Endodermal cell (in vitro differentiated cells): ENCODE data around the gene ERGIC1. TPM values are rescaled to one million over a fixed set of nuclear protein-coding genes. Genes with fewer than 3 reads are reported as not detected.

ENCODE experiments used
- DNase-seq: peaks from one replicate; pipeline ENCODE4 v3.0.0-alpha.2; 2017
- H3K27ac ChIP-seq: 2 replicates; pipeline ENCODE4 v1.5.1; 2013; ENCODE audit warnings: mild to moderate bottlenecking, low read depth, low read length, moderate library complexity
- H3K27me3 ChIP-seq: 2 replicates; pipeline ENCODE4 v1.6.1; 2013; ENCODE audit warnings: mild to moderate bottlenecking, low read length, moderate library complexity; ENCODE audit not compliant: insufficient read depth, control insufficient read depth, poor library complexity, severe bottlenecking
- H3K36me3 ChIP-seq: 2 replicates; pipeline ENCODE4 v1.7.0; 2013; ENCODE audit warnings: mild to moderate bottlenecking, low read length, moderate library complexity; ENCODE audit not compliant: control insufficient read depth, insufficient read depth
- H3K4me1 ChIP-seq: one replicate; pipeline ENCODE4 v1.7.0; 2013; ENCODE audit warnings: low read length; ENCODE audit not compliant: control insufficient read depth, insufficient read depth
- H3K4me3 ChIP-seq: 2 replicates; pipeline ENCODE4 v1.5.1; 2013; ENCODE audit warnings: mild to moderate bottlenecking, low read length, moderate library complexity
- H3K9ac ChIP-seq: 2 replicates; pipeline ENCODE4 v1.6.1; 2013; ENCODE audit warnings: mild to moderate bottlenecking, low read length, moderate library complexity; ENCODE audit not compliant: poor library complexity, severe bottlenecking; ENCODE audit errors: extremely low read depth
- H3K9me3 ChIP-seq: 2 replicates; pipeline ENCODE4 v1.6.1; 2013; ENCODE audit warnings: mild to moderate bottlenecking, low read length, moderate library complexity; ENCODE audit not compliant: control insufficient read depth
- H3K27ac Mint-ChIP-seq: 2 replicates; pipeline ENCODE4 v1.8.0; 2020; ENCODE audit warnings: mixed read lengths
- H3K27me3 Mint-ChIP-seq: 2 replicates; pipeline ENCODE4 v1.8.0; 2021; ENCODE audit warnings: mild to moderate bottlenecking, mixed read lengths; ENCODE audit not compliant: insufficient read depth
- H3K36me3 Mint-ChIP-seq: 2 replicates; pipeline ENCODE4 v1.8.0; 2020; ENCODE audit warnings: low read depth, mixed read lengths
- H3K4me1 Mint-ChIP-seq: 2 replicates; pipeline ENCODE4 v1.8.0; 2020; ENCODE audit warnings: mixed read lengths
- H3K4me3 Mint-ChIP-seq: 2 replicates; pipeline ENCODE4 v1.8.0; 2020; ENCODE audit warnings: mild to moderate bottlenecking, moderate library complexity, mixed read lengths
- H3K9me3 Mint-ChIP-seq: 2 replicates; pipeline ENCODE4 v1.8.0; 2020; ENCODE audit warnings: mild to moderate bottlenecking, mixed read lengths
- WGBS, 2 experiments: methylation state at CpG; one replicate each; pipeline versions ENCODE4 v1.1.5 to v1.1.7; 2013; ENCODE audit warnings: missing lambda C conversion rate in 2 of 2, mixed read lengths in 1 of 2; ENCODE audit not compliant: insufficient coverage in 1 of 2, insufficient read length in 1 of 2; 5-methylcytosine and 5-hydroxymethylcytosine counted together
- total RNA-seq, 2 donors: library from RNA; stranded (reverse); fragmentation: NEBNext Ultra II Directional in 1 of 2; extraction: Animal tissue kit (Norgen Biotek cat#: 25700) in 1 of 2; gene quantifications; 2 replicates in 1 of 2; 3 replicates in 1 of 2; pipeline ENCODE4 v1.2.1, GENCODE V29; 2021
- TF ChIP-seq, protein P1 (sequence below): fragments of 200-600 bp; sonication (generic); conservative IDR thresholded peaks from 2 replicates; pipeline ENCODE4 v1.5.0; 2021; ENCODE audit warnings: antibody characterized with exemption, mild to moderate bottlenecking

ERGIC1 gene
- total RNA-seq, 2 donors from 2014 or later: 81.9 to 94.8 TPM

DNA sequence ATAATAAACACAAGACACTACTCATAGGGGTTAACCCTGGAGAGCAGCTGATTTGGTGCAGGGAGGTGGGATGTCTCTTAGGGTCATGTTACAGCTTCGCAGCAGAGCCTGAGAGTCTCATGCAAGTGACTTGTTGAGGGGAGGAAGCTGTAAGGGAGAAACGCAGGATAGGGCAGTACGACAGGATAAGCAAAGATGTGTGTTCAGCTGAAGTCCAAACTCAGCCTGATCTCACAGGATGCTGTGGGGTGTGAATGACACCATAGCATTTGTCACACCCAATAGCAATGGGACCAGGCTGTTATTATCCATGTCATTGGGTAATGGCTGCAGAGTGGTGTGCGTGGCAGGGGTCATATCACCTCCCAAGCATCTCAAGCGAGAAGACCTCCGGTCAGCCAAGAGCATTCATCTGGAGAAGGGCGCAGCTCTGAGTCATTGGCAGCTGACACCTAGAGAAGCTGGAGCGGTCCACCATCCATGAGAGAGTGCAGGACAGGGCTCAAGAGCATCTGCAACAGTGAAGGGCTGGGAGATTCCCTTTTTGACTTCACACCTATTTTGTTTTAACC is 76.0 kb downstream of the ERGIC1 start:
- 81 to 92% methylated on average over 6 to 8 of the region's 8 CpGs for WGBS, 2 experiments
- TF ChIP-seq, protein P1, sequence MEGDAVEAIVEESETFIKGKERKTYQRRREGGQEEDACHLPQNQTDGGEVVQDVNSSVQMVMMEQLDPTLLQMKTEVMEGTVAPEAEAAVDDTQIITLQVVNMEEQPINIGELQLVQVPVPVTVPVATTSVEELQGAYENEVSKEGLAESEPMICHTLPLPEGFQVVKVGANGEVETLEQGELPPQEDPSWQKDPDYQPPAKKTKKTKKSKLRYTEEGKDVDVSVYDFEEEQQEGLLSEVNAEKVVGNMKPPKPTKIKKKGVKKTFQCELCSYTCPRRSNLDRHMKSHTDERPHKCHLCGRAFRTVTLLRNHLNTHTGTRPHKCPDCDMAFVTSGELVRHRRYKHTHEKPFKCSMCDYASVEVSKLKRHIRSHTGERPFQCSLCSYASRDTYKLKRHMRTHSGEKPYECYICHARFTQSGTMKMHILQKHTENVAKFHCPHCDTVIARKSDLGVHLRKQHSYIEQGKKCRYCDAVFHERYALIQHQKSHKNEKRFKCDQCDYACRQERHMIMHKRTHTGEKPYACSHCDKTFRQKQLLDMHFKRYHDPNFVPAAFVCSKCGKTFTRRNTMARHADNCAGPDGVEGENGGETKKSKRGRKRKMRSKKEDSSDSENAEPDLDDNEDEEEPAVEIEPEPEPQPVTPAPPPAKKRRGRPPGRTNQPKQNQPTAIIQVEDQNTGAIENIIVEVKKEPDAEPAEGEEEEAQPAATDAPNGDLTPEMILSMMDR: no peak
- H3K4me3 Mint-ChIP-seq: no peak overlapping the region
- Histone ChIP-seq H3K36me3 (peaks cover 43% of the 10 kb centered on the region), H3K9me3 (no peaks in the 10 kb centered on the region), H3K9ac (no peak overlapping the region), H3K4me1 (no peaks in the 10 kb centered on the region), H3K27me3 (no peaks in the 10 kb centered on the region), H3K4me3 (no peak overlapping the region), H3K27ac (no peak overlapping the region)
- H3K36me3 Mint-ChIP-seq: peaks cover 37% of the 10 kb centered on the region
- H3K9me3 Mint-ChIP-seq: no peaks in the 10 kb centered on the region
- no peak overlapping the region for H3K27ac Mint-ChIP-seq
- no peak for DNase-seq
- H3K4me1 Mint-ChIP-seq: peaks cover 10% of the 10 kb centered on the region
- H3K27me3 Mint-ChIP-seq: no peaks in the 10 kb centered on the region

- TF ChIP-seq, protein P1: peak; percentile 50
- H3K36me3 ChIP-seq: peaks cover 51% of the 10 kb centered on the region
- no peak overlapping the region for H3K27ac Mint-ChIP-seq
- H3K9me3 Mint-ChIP-seq: no peaks in the 10 kb centered on the region
- peaks cover 1% of the 10 kb centered on the region for H3K4me1 Mint-ChIP-seq
- no peak overlapping the region for H3K27ac ChIP-seq
- H3K4me3 ChIP-seq: no peak overlapping the region
- H3K9me3 ChIP-seq: no peaks in the 10 kb centered on the region
- H3K4me1 ChIP-seq: no peaks in the 10 kb centered on the region
- peaks cover 47% of the 10 kb centered on the region for H3K36me3 Mint-ChIP-seq
- H3K4me3 Mint-ChIP-seq: no peak overlapping the region
- H3K27me3 Mint-ChIP-seq: no peaks in the 10 kb centered on the region
- H3K9ac ChIP-seq: no peak overlapping the region
- DNase-seq: peak; percentile 71
- WGBS, 2 experiments: 84 to 91% methylated on average over 5 to 9 of the region's 9 CpGs
- no peaks in the 10 kb centered on the region for H3K27me3 ChIP-seq
Measured at GRCh38 chr5:172910828-172911627, 77.0 kb downstream of the ERGIC1 start.

DNA sequence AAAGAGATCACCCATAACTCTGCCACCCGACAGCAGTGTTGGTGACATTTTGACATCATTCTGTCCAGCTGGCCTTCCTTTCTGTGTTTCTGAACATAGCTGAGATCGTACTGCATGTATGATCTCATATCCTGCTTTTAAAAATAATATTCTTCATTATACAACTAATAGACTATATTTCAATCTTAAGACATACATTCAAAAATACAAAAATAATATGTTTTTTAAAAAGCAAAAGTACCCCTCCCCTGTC is 77.5 kb downstream of the ERGIC1 start:
- Mint-ChIP-seq H3K27ac (no peak overlapping the region), H3K27me3 (no peaks in the 10 kb centered on the region), H3K4me3 (no peak overlapping the region), H3K4me1 (peaks cover 1% of the 10 kb centered on the region), H3K9me3 (no peaks in the 10 kb centered on the region), H3K36me3 (peaks cover 49% of the 10 kb centered on the region)
- Histone ChIP-seq H3K27ac (no peak overlapping the region), H3K4me1 (no peaks in the 10 kb centered on the region), H3K4me3 (no peak overlapping the region), H3K27me3 (no peaks in the 10 kb centered on the region), H3K9me3 (no peaks in the 10 kb centered on the region), H3K9ac (no peak overlapping the region), H3K36me3 (peaks cover 51% of the 10 kb centered on the region)
- TF ChIP-seq, protein P1: no peak
- 94 to 97% methylated on average over 2 of the region's 2 CpGs for WGBS, 2 experiments
- DNase-seq: no peak
